ENCODE results near the gene PIR.

PIR gene

GRCh38 chrX:15343075-15343476 is 150.1 kb downstream of the PIR start:
- no peak for DNase-seq

GRCh38 chrX:15340867-15341266 is 152.3 kb downstream of the PIR start:
- no peak for DNase-seq

GRCh38 chrX:15336023-15336413 is 157.1 kb downstream of the PIR start:
- no peak for DNase-seq

- peak; percentile 75 for DNase-seq
Measured at GRCh38 chrX:15335135-15336022, 157.8 kb downstream of the PIR start, which contains the start of gene PIGA. Gene PIGA (minus strand): TSS chrX:15335523. CDS start chrX:15331930, 3,593 bp downstream.
